GM12873 (cell line): ENCODE results near the gene EBF4.

Source experiments
- CTCF ChIP-seq: IDR thresholded peaks from 2 replicates; pipeline ENCODE4 v1.5.1; 2012; ENCODE audit warnings: low read depth, mild to moderate bottlenecking, moderate library complexity, low read length, control low read depth; ENCODE audit not compliant: insufficient read depth; ENCODE audit errors: missing control alignments

Gene EBF4

DNA sequence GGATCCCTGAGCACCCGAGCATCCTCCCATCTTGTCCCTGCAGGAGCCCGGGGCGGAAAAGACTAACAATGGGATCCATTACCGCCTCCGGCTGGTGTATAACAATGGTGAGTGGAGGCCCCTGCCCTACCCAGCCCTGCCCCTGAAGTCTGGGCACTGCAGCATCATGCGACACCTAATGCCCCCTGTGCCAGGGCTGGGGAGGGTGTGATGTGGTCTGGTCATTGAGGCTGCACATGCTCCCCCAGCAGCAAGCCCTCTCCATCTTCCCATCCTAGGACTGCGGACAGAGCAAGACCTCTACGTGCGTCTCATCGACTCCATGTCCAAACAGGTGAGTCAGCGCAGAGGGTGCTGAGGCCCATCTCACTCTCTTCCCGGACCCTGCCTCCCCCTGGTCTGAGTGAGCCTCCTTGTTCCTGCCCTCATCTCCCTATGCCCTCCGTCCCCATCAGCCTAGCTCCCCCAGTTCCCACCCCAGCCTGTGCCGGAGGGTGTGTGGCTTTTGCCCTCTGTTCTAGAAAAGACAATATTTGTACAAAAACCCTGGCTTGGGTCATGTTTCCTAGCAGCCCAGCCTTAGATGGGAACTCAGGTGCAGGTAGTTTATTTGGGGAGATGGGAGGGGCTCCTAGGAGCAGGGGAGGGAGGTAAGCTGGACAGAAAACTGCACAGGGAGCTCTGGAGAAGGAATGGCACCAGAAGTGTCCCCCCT is 13.5 kb downstream of the EBF4 start:
- TF ChIP-seq CTCF, result no peak

DNA sequence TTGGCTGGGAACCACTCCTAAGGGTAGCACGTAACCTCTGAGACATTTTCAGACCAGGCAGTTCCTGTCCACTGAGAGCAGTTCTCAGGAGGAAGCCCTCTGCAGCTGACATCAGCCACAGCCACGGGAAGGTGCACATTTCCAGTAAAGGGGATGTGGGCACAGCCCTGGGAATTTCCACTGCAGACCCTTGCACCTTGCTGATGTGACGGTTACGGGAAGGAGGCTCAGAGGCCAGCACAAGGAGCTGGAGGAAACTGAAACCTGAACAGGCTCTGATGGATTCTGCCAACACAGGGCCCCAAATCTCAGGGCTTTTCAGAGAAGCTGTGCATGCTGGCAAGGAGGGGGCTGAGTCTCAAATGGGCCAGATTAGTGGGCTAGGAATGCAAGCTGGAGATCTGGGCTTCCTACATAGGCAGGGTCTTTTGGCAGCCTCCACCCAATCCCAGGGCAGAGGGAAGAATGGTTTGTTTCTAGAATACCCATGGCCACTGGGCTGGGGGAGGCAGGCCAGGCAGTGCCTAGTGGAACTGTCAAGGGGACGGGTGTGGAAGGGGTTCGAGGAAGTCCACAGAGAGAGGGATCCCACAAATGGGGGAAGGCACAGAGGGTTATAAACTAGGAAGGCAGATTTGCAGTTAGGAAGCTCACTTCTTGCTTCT is 14.2 kb downstream of the EBF4 start:
- TF ChIP-seq CTCF, result no peak

DNA sequence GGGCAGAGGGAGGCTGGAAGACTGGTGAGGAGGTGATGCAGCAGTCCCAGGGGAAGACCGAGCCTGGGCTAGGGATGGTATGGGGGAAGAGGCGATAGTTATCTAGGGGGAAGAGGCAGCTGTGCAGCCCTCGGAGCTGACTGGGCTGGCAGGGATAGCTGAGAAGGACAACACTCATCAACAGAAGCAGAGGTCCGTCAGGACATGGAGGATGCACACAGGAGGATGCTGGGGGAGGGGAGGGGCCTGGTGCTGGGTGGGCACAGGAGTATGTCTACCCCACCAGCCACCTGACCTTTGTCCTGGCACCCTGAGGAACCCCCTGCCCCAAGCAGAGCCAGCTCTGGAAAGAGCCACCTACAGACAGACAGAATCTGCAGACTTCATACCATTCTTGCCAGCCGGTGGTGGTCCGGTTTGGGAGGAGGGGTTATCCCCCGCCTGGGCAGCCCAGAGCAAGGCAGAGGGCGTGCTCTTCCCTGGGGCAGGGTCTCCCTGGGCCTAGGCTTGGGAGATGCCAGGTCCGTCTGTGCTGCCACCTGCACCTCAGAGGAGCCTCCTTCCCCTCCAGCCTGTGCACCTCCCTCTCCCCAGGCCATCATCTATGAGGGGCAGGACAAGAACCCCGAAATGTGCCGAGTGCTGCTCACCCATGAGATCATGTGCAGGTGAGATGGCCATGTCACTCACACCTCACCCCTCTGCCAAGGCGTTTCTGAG is 14.9 kb downstream of the EBF4 start:
- TF ChIP-seq CTCF, result no peak

GRCh38 chr20:2708073-2708415 is 15.5 kb downstream of the EBF4 start:
- TF ChIP-seq CTCF, result no peak

DNA sequence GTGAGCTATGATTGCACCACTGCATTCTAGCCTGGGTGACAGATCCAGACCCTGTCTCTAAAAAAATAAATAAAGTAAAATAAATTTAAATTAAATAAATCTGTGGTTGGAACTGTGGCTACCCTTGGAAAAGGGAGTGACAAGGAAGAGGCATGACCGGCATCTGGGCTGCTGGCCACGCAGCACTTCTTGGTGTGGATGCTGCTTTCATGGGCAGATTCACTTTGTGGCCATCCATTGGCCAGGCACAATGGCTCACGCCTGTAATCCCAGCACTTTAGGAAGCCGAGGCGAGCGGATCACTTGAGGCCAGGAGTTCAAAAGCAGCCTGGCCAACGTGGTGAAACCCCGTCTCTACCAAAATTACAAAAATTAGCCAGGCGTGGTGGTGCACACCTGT is 16.1 kb downstream of the EBF4 start:
- no peak for TF ChIP-seq CTCF

- no peak for TF ChIP-seq CTCF
Measured at GRCh38 chr20:2709205-2709981, 16.8 kb downstream of the EBF4 start.

DNA sequence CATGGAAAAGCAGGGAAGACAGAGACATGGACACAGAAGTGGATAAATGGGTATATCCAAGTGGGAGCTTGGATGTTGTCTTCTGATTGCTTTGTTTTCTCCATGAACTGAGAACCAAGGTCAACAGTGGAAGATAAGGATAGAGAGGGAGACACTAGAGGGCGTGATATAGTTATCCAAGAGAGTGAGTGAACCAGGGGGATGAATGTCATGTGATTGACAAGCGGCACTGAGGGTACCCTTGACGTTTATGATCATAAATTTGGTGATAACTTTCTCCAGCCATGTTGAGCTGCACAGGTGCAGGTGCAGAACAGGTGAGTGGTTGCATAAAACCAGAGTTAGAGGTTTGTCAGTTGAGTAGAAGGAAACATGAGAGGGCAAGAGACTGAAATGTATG is 20.7 kb downstream of the EBF4 start:
- TF ChIP-seq CTCF, result peak; percentile 54
